HepG2 (cell line): ENCODE measurements around the gene DIAPH1. TPM values are rescaled to one million over a fixed set of nuclear protein-coding genes. Genes with fewer than 3 reads are reported as not detected.
A peak's percentile ranks its signal among the peaks of the same experiment; 100 is the strongest.

Experiments used
- FOXA3 ChIP-seq: IDR thresholded peaks from 2 replicates; pipeline ENCODE4 v1.6.1; 2016; ENCODE audit warnings: missing genetic modification reagents, missing compliant biosample characterization
- GTF3A ChIP-seq: sonication (generic); formaldehyde crosslinking; conservative IDR thresholded peaks from 2 replicates; pipeline ENCODE4 v1.4.0; 2020; ENCODE audit warnings: mild to moderate bottlenecking, missing genetic modification reagents
- HNF4G ChIP-seq, 2 experiments: sonication (generic) in 1 of 2; formaldehyde crosslinking in 1 of 2; IDR thresholded peaks; 2 replicates each; pipeline versions ENCODE4 v1.4.0 to v1.6.1; 2011 to 2020; ENCODE audit warnings: borderline replicate concordance in 2 of 2, low read depth in 2 of 2, mild to moderate bottlenecking in 2 of 2, low read length in 1 of 2, missing genetic modification reagents in 1 of 2, moderate library complexity in 1 of 2
- HOMEZ ChIP-seq: IDR thresholded peaks from 2 replicates; pipeline ENCODE4 v1.6.1; 2016; ENCODE audit warnings: low read depth
- NR2F2 ChIP-seq: IDR thresholded peaks from 2 replicates; pipeline ENCODE4 v1.6.1; 2012; ENCODE audit warnings: low read depth, inconsistent platforms, borderline replicate concordance
- NR2F6 ChIP-seq, 2 experiments: IDR thresholded peaks; 2 replicates each; pipeline ENCODE4 v1.6.1; 2016; ENCODE audit warnings: antibody characterized with exemption in 1 of 2, mild to moderate bottlenecking in 1 of 2
- SOX13 ChIP-seq, 3 experiments: fragments of 450-650 bp in 1 of 3; sonication (generic) in 1 of 3; formaldehyde crosslinking in 1 of 3; IDR thresholded peaks in 2 of 3; conservative IDR thresholded peaks in 1 of 3; 2 replicates each; pipeline versions ENCODE4 v1.5.0 to v1.6.1; 2016 to 2020; ENCODE audit warnings: antibody characterized with exemption in 1 of 3, mild to moderate bottlenecking in 1 of 3, missing compliant biosample characterization in 1 of 3, missing genetic modification reagents in 1 of 3, moderate library complexity in 1 of 3
- SSRP1 ChIP-seq: IDR thresholded peaks from 2 replicates; pipeline ENCODE4 v1.6.1; 2016; ENCODE audit warnings: control low read depth
- TARDBP ChIP-seq: sonication (generic); formaldehyde crosslinking; IDR thresholded peaks from 2 replicates; pipeline ENCODE4 v1.8.0; 2022; ENCODE audit warnings: mild to moderate bottlenecking, missing genetic modification reagents
- ZBTB44 ChIP-seq: sonication (generic); formaldehyde crosslinking; IDR thresholded peaks from 2 replicates; pipeline ENCODE4 v1.4.0; 2020; ENCODE audit warnings: missing genetic modification reagents
- ZNF260 ChIP-seq: sonication (generic); formaldehyde crosslinking; IDR thresholded peaks from 2 replicates; pipeline ENCODE4 v1.4.0; 2020; ENCODE audit warnings: missing genetic modification reagents, low read depth, mild to moderate bottlenecking, borderline replicate concordance
- ZNF556 ChIP-seq: sonication (generic); formaldehyde crosslinking; IDR thresholded peaks from 2 replicates; pipeline ENCODE4 v1.4.0; 2020; ENCODE audit warnings: mild to moderate bottlenecking, missing genetic modification reagents, borderline replicate concordance
- ZNF609 ChIP-seq: sonication (generic); formaldehyde crosslinking; IDR thresholded peaks from 2 replicates; pipeline ENCODE4 v1.4.0; 2020; ENCODE audit warnings: mild to moderate bottlenecking, missing genetic modification reagents, borderline replicate concordance
- polyA plus RNA-seq, 8 experiments: library from polyadenylated mRNA; depleted of rRNA in 3 of 8; stranded (reverse) in 7 of 8; unstranded in 1 of 8; fragments of >200 nt; fragmentation: Illumina TruSeq in 4 of 8; extraction: Trizol in 4 of 8; gene quantifications; 2 replicates each; pipeline versions ENCODE4 v1.2.1 to v1.2.3, GENCODE V29; 2011 to 2016; ENCODE audit warnings: low read depth in 4 of 8, missing spikeins in 1 of 8, mixed read lengths in 1 of 8; ENCODE audit not compliant: insufficient read depth in 1 of 8
- total RNA-seq, 5 experiments: library from RNA; depleted of rRNA; stranded (reverse); fragments of >200 nt; fragmentation: Illumina TruSeq; extraction: Trizol; gene quantifications; 2 replicates each; pipeline ENCODE4 v1.2.3, GENCODE V29; 2016; ENCODE audit warnings: low read depth in 1 of 5
- TF ChIP-seq, protein P1 (sequence below): sonication (generic); formaldehyde crosslinking; IDR thresholded peaks from 2 replicates; pipeline ENCODE4 v1.4.0; 2020; ENCODE audit warnings: missing genetic modification reagents
- TF ChIP-seq, protein P2 (sequence below): sonication (generic); formaldehyde crosslinking; IDR thresholded peaks from 2 replicates; pipeline ENCODE4 v1.4.0; 2020; ENCODE audit warnings: missing genetic modification reagents

DIAPH1 gene
- total and polyA plus RNA-seq, 2 of the 13 experiments (the other 11 are each of a cell fraction or from before 2014, with no cell fraction given): 25.1 to 33.9 TPM

GRCh38 chr5:141590127-141590526 is 28.7 kb downstream of the DIAPH1 start (continued):
- peak; percentile 81 for TF ChIP-seq HNF4G (IDR thresholded peaks at IDR 0.05; ENCODE audit: borderline replicate concordance, low read depth, low read length)
- peak; percentile 68; the same call in 1 of the 2 replicates for TF ChIP-seq HNF4G (CRISPR knock-in tag; IDR thresholded peaks at IDR 0.05; ENCODE audit: borderline replicate concordance, low read depth)
- peak; percentile 79 for TF ChIP-seq FOXA3 (CRISPR knock-in tag)
- no peak for TF ChIP-seq ZNF260 (CRISPR knock-in tag)
- peak; percentile 86 for TF ChIP-seq NR2F2
- TF ChIP-seq, protein P1, sequence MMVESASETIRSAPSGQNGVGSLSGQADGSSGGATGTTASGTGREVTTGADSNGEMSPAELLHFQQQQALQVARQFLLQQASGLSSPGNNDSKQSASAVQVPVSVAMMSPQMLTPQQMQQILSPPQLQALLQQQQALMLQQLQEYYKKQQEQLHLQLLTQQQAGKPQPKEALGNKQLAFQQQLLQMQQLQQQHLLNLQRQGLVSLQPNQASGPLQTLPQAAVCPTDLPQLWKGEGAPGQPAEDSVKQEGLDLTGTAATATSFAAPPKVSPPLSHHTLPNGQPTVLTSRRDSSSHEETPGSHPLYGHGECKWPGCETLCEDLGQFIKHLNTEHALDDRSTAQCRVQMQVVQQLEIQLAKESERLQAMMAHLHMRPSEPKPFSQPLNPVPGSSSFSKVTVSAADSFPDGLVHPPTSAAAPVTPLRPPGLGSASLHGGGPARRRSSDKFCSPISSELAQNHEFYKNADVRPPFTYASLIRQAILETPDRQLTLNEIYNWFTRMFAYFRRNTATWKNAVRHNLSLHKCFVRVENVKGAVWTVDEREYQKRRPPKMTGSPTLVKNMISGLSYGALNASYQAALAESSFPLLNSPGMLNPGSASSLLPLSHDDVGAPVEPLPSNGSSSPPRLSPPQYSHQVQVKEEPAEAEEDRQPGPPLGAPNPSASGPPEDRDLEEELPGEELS (CRISPR knock-in tag): peak; percentile 78
- TF ChIP-seq SOX13 (IDR thresholded peaks at IDR 0.05): peak; percentile 84; the same call in 1 of the 2 replicates
- TF ChIP-seq SOX13 (CRISPR knock-in tag; conservative IDR thresholded peaks at IDR 0.05 in 1 of 2, IDR thresholded peaks at IDR 0.05 in 1 of 2): peak in 1 of 2 experiments; percentile 96; a peak in 2 of 4 replicates
- no peak for TF ChIP-seq ZBTB44 (CRISPR knock-in tag)
- TF ChIP-seq, protein P2, sequence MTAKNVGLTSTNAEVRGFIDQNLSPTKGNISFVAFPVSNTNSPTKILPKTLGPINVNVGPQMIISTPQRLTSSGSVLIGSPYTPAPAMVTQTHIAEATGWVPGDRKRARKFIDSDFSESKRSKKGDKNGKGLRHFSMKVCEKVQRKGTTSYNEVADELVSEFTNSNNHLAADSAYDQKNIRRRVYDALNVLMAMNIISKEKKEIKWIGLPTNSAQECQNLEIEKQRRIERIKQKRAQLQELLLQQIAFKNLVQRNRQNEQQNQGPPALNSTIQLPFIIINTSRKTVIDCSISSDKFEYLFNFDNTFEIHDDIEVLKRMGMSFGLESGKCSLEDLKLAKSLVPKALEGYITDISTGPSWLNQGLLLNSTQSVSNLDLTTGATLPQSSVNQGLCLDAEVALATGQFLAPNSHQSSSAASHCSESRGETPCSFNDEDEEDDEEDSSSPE (CRISPR knock-in tag): no peak
- TF ChIP-seq SSRP1 (CRISPR knock-in tag): 0 out of 2 replicates have a peak, but pooled peaks have one; percentile 33
- TF ChIP-seq ZNF609 (CRISPR knock-in tag): peak; percentile 33; the same call in 1 of the 2 replicates
- TF ChIP-seq TARDBP (CRISPR knock-in tag): peak; percentile 52; the same call in 1 of the 2 replicates
- peak; percentile 88 for TF ChIP-seq NR2F6 (IDR thresholded peaks at IDR 0.05)
- peak; percentile 77 for TF ChIP-seq NR2F6 (CRISPR knock-in tag; IDR thresholded peaks at IDR 0.05)
- peak; percentile 63; the same call in 1 of the 2 replicates for TF ChIP-seq HOMEZ (CRISPR knock-in tag)
- TF ChIP-seq GTF3A (CRISPR knock-in tag): no peak
- 0 out of 2 replicates have a peak, but pooled peaks have one; percentile 27 for TF ChIP-seq ZNF556 (CRISPR knock-in tag)
